ENCODE data around the gene DDX4. TPM values are rescaled to one million over a fixed set of nuclear protein-coding genes. Genes with fewer than 3 reads are reported as not detected.

DDX4 gene
- total RNA-seq, 1 experiment from 2014 or later = not detected

DNA sequence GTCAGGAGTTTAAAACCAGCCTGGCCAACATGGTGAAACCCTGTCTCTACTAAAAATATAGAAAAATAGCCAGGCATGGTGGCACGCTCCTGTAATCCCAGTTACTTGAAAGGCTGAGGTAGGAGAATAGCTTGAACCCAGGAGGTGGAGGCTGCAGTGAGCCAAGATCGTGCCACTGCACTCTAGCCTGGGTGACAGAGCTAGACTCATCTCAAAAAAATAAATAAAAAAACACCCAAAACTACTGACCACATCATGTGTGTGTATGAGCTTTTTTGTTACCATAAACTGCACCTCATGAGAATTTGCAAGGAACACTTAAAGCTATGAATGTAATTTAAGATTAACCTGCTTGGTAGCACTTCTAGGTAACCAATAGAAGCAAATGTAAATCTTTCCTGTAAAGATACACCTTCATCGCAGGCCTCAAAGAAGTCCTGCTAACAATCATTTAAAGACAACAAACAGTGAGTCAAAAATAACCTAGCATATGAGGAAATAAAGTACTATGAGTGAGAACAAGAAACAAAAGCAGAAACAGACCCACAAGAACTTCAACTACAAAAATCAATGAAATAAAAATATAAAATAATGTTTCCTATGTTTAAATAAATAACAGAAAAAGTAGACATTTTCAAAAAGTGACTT lies 38.7 kb upstream of the DDX4 start:
- BruUV-seq (replicated peaks) = no TSS peak
- RAD21 ChIA-PET (ENCODE audit: low non-redundant PET in 1 of 2, low total read pairs in 2 of 2, uncharacterized antibody in 2 of 2, unreplicated experiment in 2 of 2) = no interaction called here
- DNase-seq (ENCODE audit: low read depth, low spot score) = no peak
- intact Hi-C loops (cut with micrococcal nuclease) = no loop called here
- Histone ChIP-seq H3K4me3 (replicated peaks in 1 of 2; ENCODE audit: low read depth in 1 of 2, low read length in 2 of 2) (no peak overlapping the region), H3K27ac (ENCODE audit: low read depth, low read length) (no peak overlapping the region), H3K9me3 (ENCODE audit: control insufficient read depth in 1 of 2, insufficient read depth in 1 of 2, low read depth in 1 of 2, low read length in 2 of 2) (no peaks in the 10 kb centered on the region), H3K4me1 (ENCODE audit: control insufficient read depth in 1 of 2, insufficient read depth in 2 of 2, low read length in 2 of 2) (no peaks in the 10 kb centered on the region), H4K20me1 (ENCODE audit: insufficient read depth) (no peaks in the 10 kb centered on the region), H3K79me2 (ENCODE audit: insufficient read depth, low read length) (no peaks in the 10 kb centered on the region), H3K4me2 (ENCODE audit: low read length) (no peak overlapping the region), H3K36me3 (ENCODE audit: control insufficient read depth in 1 of 2, insufficient read depth in 2 of 2, low read length in 2 of 2) (no peaks in the 10 kb centered on the region), H2AFZ (ENCODE audit: low read depth, low read length, poor library complexity, severe bottlenecking) (no peak overlapping the region), H3K9me2 (ENCODE audit: insufficient read depth) (no peaks in the 10 kb centered on the region), H3K9ac (ENCODE audit: low read length) (no peak overlapping the region), H3K27me3 (ENCODE audit: insufficient read depth, low read length) (no peaks in the 10 kb centered on the region)
- no peak for ATAC-seq
- TF ChIP-seq, protein P1, sequence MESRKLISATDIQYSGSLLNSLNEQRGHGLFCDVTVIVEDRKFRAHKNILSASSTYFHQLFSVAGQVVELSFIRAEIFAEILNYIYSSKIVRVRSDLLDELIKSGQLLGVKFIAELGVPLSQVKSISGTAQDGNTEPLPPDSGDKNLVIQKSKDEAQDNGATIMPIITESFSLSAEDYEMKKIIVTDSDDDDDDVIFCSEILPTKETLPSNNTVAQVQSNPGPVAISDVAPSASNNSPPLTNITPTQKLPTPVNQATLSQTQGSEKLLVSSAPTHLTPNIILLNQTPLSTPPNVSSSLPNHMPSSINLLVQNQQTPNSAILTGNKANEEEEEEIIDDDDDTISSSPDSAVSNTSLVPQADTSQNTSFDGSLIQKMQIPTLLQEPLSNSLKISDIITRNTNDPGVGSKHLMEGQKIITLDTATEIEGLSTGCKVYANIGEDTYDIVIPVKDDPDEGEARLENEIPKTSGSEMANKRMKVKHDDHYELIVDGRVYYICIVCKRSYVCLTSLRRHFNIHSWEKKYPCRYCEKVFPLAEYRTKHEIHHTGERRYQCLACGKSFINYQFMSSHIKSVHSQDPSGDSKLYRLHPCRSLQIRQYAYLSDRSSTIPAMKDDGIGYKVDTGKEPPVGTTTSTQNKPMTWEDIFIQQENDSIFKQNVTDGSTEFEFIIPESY (IDR thresholded peaks at IDR 0.05; ENCODE audit: extremely low read depth, insufficient replicate concordance, low read length) = no peak
- no peak for TF ChIP-seq SP1 (IDR thresholded peaks at IDR 0.05; ENCODE audit: low read depth)
- TF ChIP-seq YY1 (IDR thresholded peaks at IDR 0.05; ENCODE audit: extremely low read depth, insufficient replicate concordance, low read depth, low read length) = no peak
- no peak for TF ChIP-seq ZFX (IDR thresholded peaks at IDR 0.05)
- POLR2A ChIA-PET = no interaction called here
- CTCF ChIA-PET = no interaction called here

DNA sequence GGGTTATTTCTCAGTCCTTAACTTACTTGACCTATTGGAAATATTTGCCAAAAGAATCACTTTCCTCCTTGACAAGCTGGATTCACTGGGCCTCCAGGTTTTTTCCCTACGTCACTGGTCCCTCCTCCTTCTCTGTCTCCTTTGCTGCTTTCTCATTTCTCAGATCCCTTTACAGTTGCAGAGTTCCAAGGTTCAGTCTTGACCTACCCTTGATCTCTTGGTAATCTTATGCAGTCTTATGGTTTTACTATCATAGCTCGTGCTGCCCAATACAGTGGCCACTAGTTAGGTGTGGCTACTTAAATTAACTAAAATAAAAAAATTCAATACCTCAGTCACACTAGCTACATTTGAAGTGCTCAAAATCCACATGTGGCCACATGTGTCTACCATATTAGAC lies 37.1 kb upstream of the DDX4 start:
- RAD21 ChIA-PET (ENCODE audit: low non-redundant PET in 1 of 2, low total read pairs in 2 of 2, uncharacterized antibody in 2 of 2, unreplicated experiment in 2 of 2) = no interaction called here
- Histone ChIP-seq H3K9me3 (ENCODE audit: control insufficient read depth in 1 of 2, insufficient read depth in 1 of 2, low read depth in 1 of 2, low read length in 2 of 2) (no peaks in the 10 kb centered on the region), H2AFZ (ENCODE audit: low read depth, low read length, poor library complexity, severe bottlenecking) (no peak overlapping the region), H3K4me1 (ENCODE audit: control insufficient read depth in 1 of 2, insufficient read depth in 2 of 2, low read length in 2 of 2) (no peaks in the 10 kb centered on the region), H3K9ac (ENCODE audit: low read length) (no peak overlapping the region), H3K27ac (ENCODE audit: low read depth, low read length) (no peak overlapping the region), H3K9me2 (ENCODE audit: insufficient read depth) (no peaks in the 10 kb centered on the region), H3K79me2 (ENCODE audit: insufficient read depth, low read length) (no peaks in the 10 kb centered on the region), H3K36me3 (ENCODE audit: control insufficient read depth in 1 of 2, insufficient read depth in 2 of 2, low read length in 2 of 2) (no peaks in the 10 kb centered on the region), H4K20me1 (ENCODE audit: insufficient read depth) (no peaks in the 10 kb centered on the region), H3K4me2 (ENCODE audit: low read length) (no peak overlapping the region), H3K27me3 (ENCODE audit: insufficient read depth, low read length) (no peaks in the 10 kb centered on the region), H3K4me3 (replicated peaks in 1 of 2; ENCODE audit: low read depth in 1 of 2, low read length in 2 of 2) (no peak overlapping the region)
- ATAC-seq (no peak), DNase-seq (ENCODE audit: low read depth, low spot score) (no peak)
- no peak for TF ChIP-seq ELF1 (IDR thresholded peaks at IDR 0.05; ENCODE audit: borderline replicate concordance, low read depth)
- no peak for TF ChIP-seq SRF (IDR thresholded peaks at IDR 0.05; ENCODE audit: low read depth)
- TF ChIP-seq SP1 (IDR thresholded peaks at IDR 0.05; ENCODE audit: low read depth) = no peak
- TF ChIP-seq EZH2 (IDR thresholded peaks at IDR 0.05) = no peak
- no peak for TF ChIP-seq CEBPB (IDR thresholded peaks at IDR 0.05; ENCODE audit: low read depth)
- no peak for TF ChIP-seq ZFX (IDR thresholded peaks at IDR 0.05)
- TF ChIP-seq, protein P2, sequence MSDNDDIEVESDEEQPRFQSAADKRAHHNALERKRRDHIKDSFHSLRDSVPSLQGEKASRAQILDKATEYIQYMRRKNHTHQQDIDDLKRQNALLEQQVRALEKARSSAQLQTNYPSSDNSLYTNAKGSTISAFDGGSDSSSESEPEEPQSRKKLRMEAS (IDR thresholded peaks at IDR 0.05) = no peak
- TF ChIP-seq JUND (IDR thresholded peaks at IDR 0.05) = no peak
- TF ChIP-seq SIN3A (IDR thresholded peaks at IDR 0.05; ENCODE audit: low read depth) = no peak
- BruUV-seq (replicated peaks) = no TSS peak
- intact Hi-C loops (cut with micrococcal nuclease) = no loop called here
- CTCF ChIA-PET = interaction anchor here (1.6 kb wide), 1 partner anchor 9 kb away, joined by 3 read pairs; no protein-coding TSS in a partner anchor
- POLR2A ChIA-PET = no interaction called here

Measured in HCT116 (cell line).